Anterior cingulate cortex (tissue), 58 donors: ENCODE measurements around the gene AMTN.
"Not testable (repeated sequence)": the region's sequence is repeated elsewhere in the genome, so short reads cannot be mapped to it uniquely, and the experiment has no call there.

Experiments used
- DNase-seq, 58 donors: peaks; one replicate each; lab custom pipeline; 2025; lab: John Stamatoyannopoulos, UW

AMTN gene

DNA sequence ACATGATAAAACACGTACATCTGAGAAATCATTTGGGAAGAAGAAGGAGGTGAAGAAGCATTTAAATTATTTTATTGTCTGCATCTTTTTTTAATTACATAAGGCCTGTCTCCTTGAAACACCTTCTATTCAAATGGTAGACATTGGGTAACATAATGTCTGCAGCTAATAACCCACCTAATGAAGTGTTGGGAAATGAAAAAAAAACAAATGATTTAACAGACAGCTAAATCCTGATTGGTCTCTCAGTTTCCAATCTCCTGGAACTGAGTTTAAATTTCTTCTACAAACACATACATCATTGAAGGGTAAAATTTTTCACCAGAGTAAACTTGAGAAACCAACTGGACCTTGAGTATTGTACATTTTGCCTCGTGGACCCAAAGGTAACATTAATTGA is at the start of gene AMTN:
Gene AMTN (plus strand): TSS at position 301 of the 400 bp plus-strand sequence. CDS start 209 bp downstream, outside the sequence.
- no peak for DNase-seq

DNA sequence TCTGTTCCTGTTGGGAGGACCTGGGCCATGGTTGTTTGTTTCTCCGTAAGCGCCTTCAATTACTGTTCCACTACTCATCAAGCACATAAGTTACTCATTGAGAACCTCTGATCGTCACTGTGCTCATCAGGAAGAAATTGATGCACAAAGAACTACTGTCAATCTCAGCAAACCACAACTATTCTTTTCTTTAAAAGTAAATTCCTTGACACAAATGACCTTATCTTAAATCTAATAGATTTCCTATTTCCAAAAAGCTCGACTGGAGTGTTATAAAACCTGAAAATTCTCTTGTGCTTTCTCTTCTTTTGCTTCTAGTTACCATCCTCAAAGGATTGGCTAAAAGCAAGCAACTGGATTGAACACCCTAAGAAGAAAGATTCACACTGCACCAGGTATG is 46.5 kb upstream of the AMTN start, which contains the start of gene MUC7:
Gene MUC7 (plus strand): TSS at position 301 of the 400 bp plus-strand sequence. CDS start 1,825 bp downstream, outside the sequence.
- DNase-seq = no peak

GRCh38 chr4:70473679-70474078 is 44.7 kb upstream of the AMTN start:
- DNase-seq = no peak

DNA sequence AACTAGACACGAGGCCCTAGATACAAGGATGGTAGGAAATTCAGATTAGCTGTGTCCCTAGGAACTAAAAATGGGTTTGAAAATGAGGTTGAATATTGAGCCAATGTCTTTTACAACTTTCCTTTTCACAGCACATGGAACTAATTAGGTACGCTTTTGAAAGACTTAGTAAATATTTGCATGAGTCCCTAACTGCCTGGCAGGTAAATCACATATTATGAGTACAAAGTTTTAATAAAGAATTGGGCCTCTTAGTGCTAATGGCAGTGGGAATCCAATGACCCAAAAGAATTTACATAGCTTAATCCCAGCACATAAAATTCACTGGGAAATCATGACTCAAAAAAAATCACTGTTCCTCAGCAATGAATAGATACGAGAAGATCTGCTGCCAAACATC is 29.6 kb upstream of the AMTN start:
- DNase-seq = no peak

DNA sequence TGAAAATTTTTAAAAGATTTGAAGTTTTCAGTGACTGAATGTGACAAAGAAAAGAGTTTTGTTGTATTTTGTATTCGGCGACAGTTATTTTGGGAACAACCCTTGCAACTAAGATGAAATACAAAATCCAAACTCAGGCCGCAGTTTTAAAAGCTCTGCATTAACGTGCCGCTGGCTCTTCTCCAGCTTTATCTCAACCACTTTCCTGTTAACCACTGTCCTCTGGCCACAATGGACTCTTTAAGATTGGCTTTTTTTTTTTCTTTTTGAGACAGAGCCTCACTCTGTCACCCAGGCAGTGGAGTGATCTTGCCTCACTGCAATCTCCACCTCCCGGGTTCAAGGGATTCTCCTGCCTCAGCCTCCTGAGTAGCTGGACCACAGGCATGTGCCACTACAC is 22.1 kb upstream of the AMTN start:
- peak in 1 of 58 donors; percentile 6 for DNase-seq

- DNase-seq = not testable (repeated sequence)
Measured at GRCh38 chr4:70501838-70502237, 16.5 kb upstream of the AMTN start.

GRCh38 chr4:70504733-70505132 is 13.6 kb upstream of the AMTN start:
- DNase-seq = no peak

DNA sequence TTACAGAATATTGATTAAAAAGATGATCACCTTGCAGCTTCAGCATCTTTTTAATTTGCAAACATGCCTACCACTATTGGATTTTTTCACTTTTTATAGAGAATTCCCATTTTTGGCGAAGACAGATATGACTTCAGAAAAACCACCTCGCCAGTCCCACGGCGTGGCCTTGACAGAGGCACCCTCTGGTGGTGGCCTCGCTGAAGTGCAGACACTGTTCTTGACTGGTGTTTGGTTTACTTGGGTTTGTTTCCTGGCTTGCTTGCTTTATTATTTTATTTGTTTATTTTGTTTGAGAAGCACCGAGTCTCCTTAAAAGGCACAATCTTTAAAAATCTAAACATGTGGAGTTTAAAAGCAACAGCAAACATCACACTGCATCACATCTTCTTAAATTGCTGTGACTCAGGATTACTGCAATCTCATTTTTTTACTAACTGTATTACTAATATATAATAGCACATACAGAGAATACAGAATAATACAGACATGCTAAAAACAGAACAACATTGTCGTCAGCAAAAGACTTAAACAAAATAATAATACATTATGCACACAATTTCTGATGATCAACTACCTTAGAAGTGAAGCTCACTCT is 13.1 kb upstream of the AMTN start:
- DNase-seq = peak in 50 of 58 donors; percentile 0 to 72 (median 13)

DNA sequence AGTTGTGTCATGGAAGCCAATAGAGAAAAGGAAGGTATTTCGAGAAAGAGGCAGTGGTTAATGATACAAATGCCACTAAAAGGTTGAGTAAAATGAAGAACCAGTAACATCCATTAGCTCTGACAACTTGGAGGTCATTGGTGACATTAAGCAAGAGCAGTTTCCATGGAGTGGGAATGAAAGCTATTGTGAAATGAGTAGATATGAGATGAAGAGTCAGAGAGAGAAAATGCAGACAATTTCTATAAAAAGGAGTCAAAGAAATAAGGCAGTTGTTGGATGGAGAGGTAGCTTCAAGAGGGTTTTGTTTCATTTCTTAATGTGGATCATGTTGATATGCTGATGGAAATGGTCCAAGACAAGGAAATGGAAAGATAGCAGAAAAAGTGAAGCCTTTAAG is 9.6 kb upstream of the AMTN start:
- DNase-seq = no peak

DNA sequence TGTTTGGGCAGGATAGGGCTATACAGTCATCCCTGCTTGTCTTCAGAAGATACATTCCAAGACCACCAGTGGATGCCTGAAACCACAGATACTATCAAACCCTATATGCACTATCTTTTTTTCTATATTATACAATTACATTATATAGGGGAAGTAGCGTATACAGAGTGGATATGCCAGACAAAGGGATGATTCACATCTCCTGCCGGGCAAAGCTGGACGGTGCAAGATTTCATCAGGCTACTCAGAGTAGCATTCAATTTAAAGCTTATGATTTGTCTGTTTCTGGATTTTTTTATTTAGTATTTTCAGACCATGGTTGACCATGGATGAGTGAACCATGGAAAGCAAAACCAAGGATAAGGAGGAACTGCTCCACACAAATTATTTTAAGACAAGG is 7.0 kb upstream of the AMTN start:
- DNase-seq = no peak

DNA sequence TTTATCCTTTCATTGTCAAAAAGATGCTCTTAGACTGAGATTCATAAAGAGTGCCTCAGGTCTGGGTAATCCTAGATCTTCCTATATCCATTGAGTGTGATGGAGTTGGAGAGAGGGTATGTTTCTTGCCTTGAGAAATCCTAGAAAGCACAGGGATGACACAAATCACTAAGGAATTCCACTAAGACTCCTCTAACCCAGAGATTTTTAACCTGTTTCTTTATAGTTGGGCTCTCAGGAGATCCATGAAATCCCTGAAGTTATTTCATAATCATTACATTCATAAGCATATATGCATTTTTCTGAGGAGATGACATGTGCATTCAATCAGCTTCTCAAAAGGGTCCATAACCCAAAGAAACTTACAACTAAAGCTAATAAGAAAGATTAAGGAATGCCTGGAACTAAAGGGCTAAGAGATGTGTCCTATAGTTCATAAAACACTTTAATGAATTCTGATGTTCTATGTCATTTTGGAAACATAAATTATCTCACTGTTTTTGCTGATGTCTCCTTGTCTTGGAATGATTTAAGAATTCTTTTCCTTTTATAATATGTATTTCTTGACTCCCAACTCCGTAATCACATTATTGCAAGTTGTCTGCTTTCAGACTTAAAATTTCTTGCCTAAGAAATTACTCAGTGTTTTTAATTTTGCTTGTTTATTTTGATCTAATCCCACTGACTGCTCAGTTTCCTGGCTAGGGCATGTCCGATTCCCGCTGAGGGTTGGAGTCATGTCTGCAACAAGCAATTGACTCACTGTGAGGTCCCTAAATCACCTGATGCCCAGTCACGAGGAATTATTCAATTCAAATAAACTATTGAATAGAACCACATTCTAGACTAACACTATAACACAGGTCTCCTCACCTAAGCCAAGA is 2.8 kb upstream of the AMTN start:
- no peak for DNase-seq

DNA sequence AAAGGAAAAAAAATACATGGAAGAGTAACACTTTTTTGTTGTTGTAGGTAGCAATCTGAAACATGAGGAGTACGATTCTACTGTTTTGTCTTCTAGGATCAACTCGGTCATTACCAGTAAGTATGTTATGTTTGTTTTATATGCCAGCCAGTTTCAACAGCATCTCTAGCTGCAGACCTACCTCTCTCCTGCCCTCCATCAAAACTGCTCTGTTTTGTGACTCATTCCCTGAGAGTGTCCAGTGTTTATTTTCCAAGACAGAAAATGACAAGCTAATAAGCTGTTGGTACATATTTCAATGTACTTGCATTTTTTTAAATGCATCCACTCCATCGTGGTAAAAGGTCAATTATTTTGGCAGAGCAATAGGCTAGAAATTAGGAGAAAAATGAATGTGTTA is 347 bp downstream of the AMTN start:
- no peak for DNase-seq

- no peak for DNase-seq
Measured at GRCh38 chr4:70522626-70523025, 4.3 kb downstream of the AMTN start.

DNA sequence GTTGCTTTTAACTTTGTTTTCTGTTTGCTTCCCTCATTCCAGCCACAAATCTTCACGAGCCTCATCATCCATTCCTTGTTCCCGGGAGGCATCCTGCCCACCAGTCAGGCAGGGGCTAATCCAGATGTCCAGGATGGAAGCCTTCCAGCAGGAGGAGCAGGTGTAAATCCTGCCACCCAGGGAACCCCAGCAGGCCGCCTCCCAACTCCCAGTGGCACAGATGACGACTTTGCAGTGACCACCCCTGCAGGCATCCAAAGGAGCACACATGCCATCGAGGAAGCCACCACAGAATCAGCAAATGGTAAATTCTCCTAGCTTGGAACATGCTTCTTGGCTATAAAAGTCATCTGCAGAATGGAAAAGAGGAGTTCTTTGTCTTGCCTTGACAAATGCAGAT is 12.6 kb downstream of the AMTN start:
- DNase-seq = no peak

DNA sequence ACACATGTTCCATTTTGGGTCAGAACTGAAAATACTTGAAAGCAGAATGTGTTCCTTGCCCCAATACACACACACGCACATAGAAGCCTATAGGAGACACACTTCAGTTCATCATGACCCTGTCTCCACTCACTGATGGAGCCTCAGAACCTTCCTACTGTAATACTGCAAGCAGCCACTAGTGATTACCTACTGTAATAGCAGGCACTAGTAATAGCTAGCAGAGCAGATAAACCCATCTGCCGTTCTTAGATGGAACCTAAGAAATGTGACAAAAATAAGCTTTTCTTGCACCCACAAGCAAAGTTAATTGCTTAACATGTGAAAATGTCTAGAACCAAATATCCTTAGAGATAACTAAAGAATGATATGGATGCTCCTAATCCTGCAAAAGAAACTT is 13.6 kb downstream of the AMTN start:
- DNase-seq = no peak

DNA sequence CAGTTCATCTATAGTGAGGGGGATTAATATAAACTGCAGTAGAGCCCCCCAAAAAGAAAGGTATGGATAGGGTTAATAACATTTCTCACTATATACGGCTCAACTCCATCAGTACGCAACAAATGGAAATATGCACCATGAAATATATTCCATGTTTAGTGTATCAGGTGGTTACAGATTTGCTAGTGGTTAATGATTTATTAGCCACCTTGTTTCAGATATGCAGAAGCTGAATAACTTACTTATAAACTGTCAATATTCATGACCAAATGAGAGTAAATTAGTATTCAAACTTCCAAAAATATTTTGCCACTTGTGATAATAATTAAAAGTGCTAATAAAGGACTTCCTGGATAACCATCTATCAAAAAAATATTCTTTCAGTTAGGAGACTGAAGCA is 14.8 kb downstream of the AMTN start:
- no peak for DNase-seq

GRCh38 chr4:70533791-70534190 is 15.4 kb downstream of the AMTN start:
- DNase-seq = no peak

DNA sequence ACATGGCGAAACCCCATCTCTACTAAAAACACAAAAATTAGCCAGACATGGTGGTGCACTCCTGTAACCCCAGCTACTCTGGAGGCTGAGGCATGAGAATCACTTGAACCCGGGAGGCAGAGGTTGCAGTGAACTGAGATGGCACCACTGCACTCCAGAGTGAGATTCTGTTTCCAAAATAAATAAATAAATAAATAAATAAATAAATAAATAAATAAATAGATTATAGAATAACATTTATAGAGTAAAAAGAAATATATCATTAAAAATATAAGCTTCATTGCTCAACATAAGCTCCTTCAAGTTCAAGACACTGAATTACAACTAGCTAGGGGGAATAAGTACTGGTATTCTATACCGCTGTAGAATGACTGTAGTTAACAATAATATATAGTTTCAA is 16.5 kb downstream of the AMTN start:
- DNase-seq = not testable (repeated sequence)

- DNase-seq = no peak
Measured at GRCh38 chr4:70538869-70539268, 20.5 kb downstream of the AMTN start.

DNA sequence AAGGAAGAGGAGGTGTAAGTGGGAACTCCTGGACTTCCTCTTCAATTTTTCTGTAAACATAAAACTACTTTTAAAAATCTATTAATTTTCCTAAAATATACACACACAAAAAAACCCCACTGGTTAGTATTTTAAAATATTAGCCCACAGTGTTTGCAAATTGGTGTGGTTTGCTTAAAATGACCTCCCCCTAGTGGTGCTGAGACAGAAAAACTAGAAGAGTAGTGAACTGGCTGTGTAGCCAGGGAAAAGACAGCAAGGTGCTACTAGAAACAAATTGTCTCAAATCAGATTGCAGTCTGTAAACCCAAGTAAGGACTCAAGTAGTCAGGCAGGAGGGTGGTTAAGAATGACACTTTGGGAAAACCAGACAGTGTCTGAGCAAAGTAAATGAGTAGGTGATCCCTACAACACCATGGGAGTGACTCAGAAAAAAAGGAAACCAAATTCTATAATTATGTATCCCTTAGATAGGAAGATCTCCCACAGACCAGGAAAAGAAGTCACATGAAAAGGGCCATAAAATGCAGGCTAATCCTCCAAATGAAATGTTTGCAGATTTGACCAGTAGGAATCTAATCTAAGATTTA is 26.0 kb downstream of the AMTN start:
- no peak for DNase-seq

DNA sequence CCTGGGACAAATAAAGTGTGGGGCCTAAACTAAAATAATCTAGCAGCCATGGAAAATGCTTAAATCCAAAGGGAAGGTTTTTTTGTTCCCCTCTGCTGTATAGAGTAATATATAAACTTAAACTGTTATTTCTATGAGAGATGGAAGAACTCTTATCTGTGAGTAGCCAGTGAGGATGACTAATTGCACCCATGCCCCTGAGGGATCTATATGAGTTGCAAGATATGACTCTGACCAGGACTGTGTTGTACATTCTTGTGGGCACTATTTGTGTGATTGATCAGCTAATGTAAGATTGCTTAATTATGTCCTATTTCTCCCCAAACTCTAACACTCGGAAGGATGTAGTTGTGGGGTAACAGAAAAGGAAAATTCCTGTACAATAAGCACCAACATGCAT is 38.5 kb downstream of the AMTN start:
- DNase-seq = no peak
